Measurements from ENCODE around the gene SLC16A3. TPM values are rescaled to one million over a fixed set of nuclear protein-coding genes. Genes with fewer than 3 reads are reported as not detected.
A peak's percentile ranks its signal among the peaks of the same experiment; 100 is the strongest.

SLC16A3 gene
- total and polyA plus RNA-seq, 11 donors: 6.5 to 56.0 (median 12.9) TPM

DNA sequence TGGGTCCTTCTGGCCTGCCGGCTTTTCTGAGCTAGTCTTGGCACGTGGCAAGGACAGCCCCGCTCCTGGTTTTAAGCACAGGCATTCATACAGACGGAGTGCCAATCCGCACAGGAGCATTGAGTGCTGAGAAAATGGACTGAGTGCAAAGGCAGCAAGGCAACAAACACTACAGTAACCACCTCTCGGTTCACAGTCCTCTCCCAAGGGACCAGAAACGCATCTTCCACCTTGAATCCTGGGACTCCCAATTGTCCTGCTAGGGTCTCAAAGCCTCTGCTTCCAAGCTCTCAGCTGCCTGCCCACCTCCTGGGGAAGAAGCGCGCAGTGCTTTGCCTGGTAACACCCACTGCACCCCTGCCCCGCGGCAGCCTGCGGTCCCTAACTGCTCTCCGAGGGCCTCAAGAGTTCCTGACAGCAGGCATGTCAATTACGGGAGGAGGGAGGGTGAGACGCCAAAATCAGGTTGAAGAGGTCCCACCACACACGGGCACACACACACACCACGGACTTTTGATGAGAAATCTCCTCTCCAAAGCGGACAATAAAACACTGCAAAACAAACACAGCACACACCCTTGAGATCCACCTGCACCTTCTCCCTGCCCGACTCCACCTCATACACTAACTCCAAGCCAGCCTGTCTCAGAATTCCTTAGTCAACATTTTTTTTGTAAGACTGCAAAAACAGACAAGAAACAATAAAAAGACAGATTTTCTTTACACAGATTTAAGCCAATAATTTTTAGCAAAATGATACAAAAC lies 15.0 kb downstream of the SLC16A3 start:
- no peak for ATAC-seq
- Histone ChIP-seq H3K9me3 (no peaks in the 10 kb centered on the region), H3K27ac (peak overlapping the region in 1 of 12 donors; percentile 86), H3K4me3 (no peak overlapping the region), H3K36me3 (peaks cover 2 to 80% (median 62%) of the 10 kb centered on the region in 9 donors), H3K4me1 (peaks cover 47 to 80% (median 72%) of the 10 kb centered on the region in 12 donors), H3K27me3 (no peaks in the 10 kb centered on the region)
- intact Hi-C loops (cut with DNase I): loop anchor here in 4 of 10 donors (2.0 to 10.0 kb wide), 3 partner anchors 23 to 78 kb away; no protein-coding TSS in a partner anchor
- DNase-seq: peak in 1 of 5 donors; percentile 42
- 87 to 93% (median 90%) methylated on average over 13 to 19 of the region's 19 CpGs for WGBS, 4 donors
- no peak for TF ChIP-seq POLR2A (IDR thresholded peaks at IDR 0.05)
- TF ChIP-seq, protein P1, sequence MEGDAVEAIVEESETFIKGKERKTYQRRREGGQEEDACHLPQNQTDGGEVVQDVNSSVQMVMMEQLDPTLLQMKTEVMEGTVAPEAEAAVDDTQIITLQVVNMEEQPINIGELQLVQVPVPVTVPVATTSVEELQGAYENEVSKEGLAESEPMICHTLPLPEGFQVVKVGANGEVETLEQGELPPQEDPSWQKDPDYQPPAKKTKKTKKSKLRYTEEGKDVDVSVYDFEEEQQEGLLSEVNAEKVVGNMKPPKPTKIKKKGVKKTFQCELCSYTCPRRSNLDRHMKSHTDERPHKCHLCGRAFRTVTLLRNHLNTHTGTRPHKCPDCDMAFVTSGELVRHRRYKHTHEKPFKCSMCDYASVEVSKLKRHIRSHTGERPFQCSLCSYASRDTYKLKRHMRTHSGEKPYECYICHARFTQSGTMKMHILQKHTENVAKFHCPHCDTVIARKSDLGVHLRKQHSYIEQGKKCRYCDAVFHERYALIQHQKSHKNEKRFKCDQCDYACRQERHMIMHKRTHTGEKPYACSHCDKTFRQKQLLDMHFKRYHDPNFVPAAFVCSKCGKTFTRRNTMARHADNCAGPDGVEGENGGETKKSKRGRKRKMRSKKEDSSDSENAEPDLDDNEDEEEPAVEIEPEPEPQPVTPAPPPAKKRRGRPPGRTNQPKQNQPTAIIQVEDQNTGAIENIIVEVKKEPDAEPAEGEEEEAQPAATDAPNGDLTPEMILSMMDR (IDR thresholded peaks at IDR 0.05): peak in 1 of 12 donors; percentile 10

DNA sequence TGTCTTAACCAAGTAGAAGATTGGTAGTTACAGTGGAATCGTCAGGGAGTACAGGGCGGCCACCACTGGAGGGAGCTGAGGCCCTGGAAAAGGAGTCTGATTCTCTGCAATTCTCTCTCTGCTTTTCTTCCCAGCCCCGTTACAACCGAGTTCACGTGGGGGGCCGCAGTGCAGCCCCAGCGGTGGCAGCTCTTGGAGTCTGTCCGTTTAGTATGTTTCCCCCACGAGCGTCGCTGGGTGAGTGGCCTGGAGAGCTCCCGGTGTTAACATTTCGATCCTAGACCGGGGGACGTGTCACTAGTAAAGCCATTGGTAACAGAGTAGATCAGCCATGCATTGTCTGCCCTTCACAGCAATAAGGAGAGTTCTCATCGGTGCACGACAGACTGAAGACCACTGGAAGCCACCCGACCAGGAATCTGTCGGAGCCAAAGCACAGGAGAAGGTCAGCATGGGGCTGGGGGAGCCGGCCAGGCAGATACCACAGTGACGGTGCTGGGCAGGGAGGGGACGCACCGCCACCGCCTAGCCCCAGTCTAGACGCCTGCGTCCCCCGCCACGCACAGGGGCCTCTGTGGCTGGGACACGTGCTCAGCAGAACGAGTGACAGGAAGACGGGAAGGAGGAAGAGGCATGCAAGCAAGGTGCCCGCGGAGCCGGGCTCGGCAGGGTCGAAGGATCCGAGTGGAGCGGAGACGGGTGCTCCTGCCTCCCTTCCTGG lies 15.7 kb downstream of the SLC16A3 start:
- intact Hi-C loops (cut with DNase I): loop anchor here in 3 of 10 donors (5.0 to 10.0 kb wide), 2 partner anchors 50 to 78 kb away; no protein-coding TSS in a partner anchor
- H3K27me3 ChIP-seq: no peaks in the 10 kb centered on the region
- no peak overlapping the region for H3K27ac ChIP-seq
- TF ChIP-seq, protein P1 (IDR thresholded peaks at IDR 0.05): peak in 9 of 12 donors; percentile 24 to 61 (median 40)
- TF ChIP-seq POLR2A (IDR thresholded peaks at IDR 0.05): no peak
- 77 to 82% (median 77%) methylated on average over 33 to 39 of the region's 39 CpGs for whole genome bisulfite sequencing, 4 donors
- ATAC-seq: no peak
- no peak overlapping the region for H3K4me3 ChIP-seq
- peak in 1 of 5 donors; percentile 56 for DNase-seq
- H3K9me3 ChIP-seq: no peaks in the 10 kb centered on the region
- peaks cover 42 to 72% (median 65%) of the 10 kb centered on the region in 12 donors for H3K4me1 ChIP-seq
- H3K36me3 ChIP-seq: peaks cover 7 to 80% (median 67%) of the 10 kb centered on the region in 9 donors

DNA sequence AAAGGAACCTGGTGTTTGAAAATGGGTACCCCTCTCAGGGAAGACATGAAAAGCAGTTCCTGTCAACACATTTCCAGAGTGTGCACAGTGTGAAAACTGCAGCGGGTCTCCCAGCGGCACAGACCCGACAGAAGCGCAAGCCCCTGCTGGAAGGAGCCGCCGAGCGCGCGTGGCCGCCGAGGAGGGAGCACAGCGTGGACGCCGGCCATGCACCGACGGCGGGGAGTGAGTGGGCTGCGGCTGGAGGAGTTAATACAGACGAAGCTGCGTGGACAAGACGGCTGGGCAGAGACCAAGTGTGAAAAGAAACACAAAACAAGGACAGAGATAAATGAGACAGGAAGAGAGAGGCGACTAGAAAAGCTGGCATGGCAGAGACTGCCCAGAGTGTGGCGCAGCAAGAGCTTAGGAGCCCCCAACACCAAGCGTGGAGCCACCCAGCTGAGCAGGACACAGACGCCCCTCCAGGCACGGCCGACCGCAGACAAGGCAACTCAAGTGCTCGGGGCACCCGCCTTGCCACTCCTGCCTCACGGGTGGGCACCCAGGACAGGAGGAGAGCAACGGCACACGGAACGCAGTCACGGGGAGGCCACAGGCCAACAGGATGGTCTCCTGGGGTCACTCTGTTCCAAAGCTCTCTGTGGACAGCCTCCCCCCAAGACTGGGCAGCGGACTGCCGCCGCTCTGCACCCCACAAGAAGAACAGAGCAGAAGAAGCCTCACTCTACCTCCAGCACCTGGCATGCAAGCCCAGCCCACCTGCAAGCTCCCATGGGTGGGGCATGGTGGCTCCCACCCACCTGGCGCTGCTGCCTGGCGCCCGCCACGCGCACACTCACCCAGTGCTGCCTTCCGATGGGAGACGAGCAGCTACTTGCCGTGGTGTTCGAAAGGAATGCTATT lies 16.5 kb downstream of the SLC16A3 start:
- no peak overlapping the region for H3K4me3 ChIP-seq
- no peaks in the 10 kb centered on the region for H3K9me3 ChIP-seq
- no peaks in the 10 kb centered on the region for H3K27me3 ChIP-seq
- H3K4me1 ChIP-seq: peaks cover 36 to 68% (median 58%) of the 10 kb centered on the region in 12 donors
- intact Hi-C loops (cut with DNase I): loop anchor here in 1 of 10 donors (10.0 kb wide), 1 partner anchor 49 kb away; no protein-coding TSS in a partner anchor
- ATAC-seq (no peak), DNase-seq (peak in 1 of 5 donors; percentile 60)
- peak overlapping the region in 4 of 12 donors; percentile 60 to 86 (median 76) for H3K27ac ChIP-seq
- WGBS, 4 donors: 82 to 88% (median 83%) methylated on average over 37 to 47 of the region's 47 CpGs
- peaks cover 7 to 83% (median 71%) of the 10 kb centered on the region in 9 donors for H3K36me3 ChIP-seq
- TF ChIP-seq, protein P1 (IDR thresholded peaks at IDR 0.05): no peak
- no peak for TF ChIP-seq POLR2A (IDR thresholded peaks at IDR 0.05)

Data from heart left ventricle (tissue), 16 donors.